ENCODE measurements around the gene ANKRD33B. TPM values are rescaled to one million over a fixed set of nuclear protein-coding genes. Genes with fewer than 3 reads are reported as not detected.

Gene ANKRD33B
- total RNA-seq, 1 experiment from 2014 or later: 6.9 TPM

DNA sequence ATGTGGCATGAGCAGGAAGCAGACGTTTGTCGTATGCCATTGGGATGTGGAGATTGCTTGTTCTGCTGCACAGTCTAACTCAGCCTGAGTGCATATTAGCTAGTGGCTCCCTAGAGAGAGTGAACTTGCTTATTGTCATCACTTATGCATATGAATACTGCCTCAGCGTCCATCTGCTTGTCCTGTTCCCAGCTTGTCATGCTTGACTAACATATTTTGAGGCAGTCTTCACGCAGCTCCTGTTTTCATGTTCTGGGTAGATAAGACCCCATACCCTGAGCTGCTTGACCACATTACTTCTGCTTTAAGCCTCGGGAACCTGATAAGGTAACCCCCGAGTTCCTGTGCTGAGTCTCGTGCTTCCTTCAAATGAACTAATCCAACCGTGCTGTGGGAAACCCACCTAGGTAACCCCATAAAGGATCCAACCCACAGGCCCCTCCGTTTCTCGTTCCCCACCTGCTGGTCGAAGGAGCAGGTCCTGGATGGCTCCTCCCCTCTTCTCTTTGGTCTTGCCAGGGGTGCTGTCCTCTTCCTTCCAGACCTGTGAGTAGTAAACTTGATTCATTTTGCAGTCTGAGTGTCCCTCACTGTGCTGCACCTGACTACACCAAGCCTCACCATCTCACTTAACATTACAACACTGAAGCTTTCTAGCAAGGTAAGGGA, 25.0 kb downstream of the ANKRD33B start:
- H3K23ac ChIP-seq (ENCODE audit: insufficient read length, low read depth, low read length): no peak overlapping the region
- H3K4me1 Mint-ChIP-seq: peaks cover 43 to 44% of the 10 kb centered on the region in 2 experiments

More for the DNA sequence above, 25.0 kb downstream of the ANKRD33B start:
- no peaks in the 10 kb centered on the region for H3K9me3 ChIP-seq (ENCODE audit: control insufficient read depth, low read depth, low read length)
- peak overlapping the region in 1 of 3 experiments; percentile 38; a peak in 1 of 7 replicates for H3K27ac Mint-ChIP-seq
- H3K27me3 Mint-ChIP-seq (ENCODE audit: low read depth): peaks cover 9% of the 10 kb centered on the region
- no peaks in the 10 kb centered on the region; the same call in 1 of the 2 replicates for H3K79me2 ChIP-seq (ENCODE audit: insufficient read depth, low read length)
- peaks cover 7% of the 10 kb centered on the region; the same call in 1 of the 2 replicates for H3K4me1 ChIP-seq (ENCODE audit: insufficient read depth, low read length)
- no peaks in the 10 kb centered on the region for H3K27me3 ChIP-seq (ENCODE audit: insufficient read depth, low read length)
- H3K36me3 Mint-ChIP-seq (ENCODE audit: insufficient read depth in 1 of 3, low read depth in 3 of 3): no peaks in the 10 kb centered on the region; a peak in 1 of 7 replicates
- H2AK5ac ChIP-seq (ENCODE audit: insufficient read length, low read length): no peak overlapping the region
- no peak overlapping the region for H3K27ac ChIP-seq (ENCODE audit: insufficient read length, low read depth, low read length)
- no peak overlapping the region for H2BK20ac ChIP-seq (ENCODE audit: low read depth, low read length, poor library complexity, severe bottlenecking)
- no peak overlapping the region for H2BK120ac ChIP-seq (ENCODE audit: low read depth, low read length, poor library complexity, severe bottlenecking)
- no peak overlapping the region for H4K5ac ChIP-seq (ENCODE audit: insufficient read length, low read depth, low read length)
- DNase-seq: no peak
- peaks cover 0 to 4% of the 10 kb centered on the region in 2 experiments; a peak in 1 of 5 replicates for H3K9me3 Mint-ChIP-seq
- no peak overlapping the region for H2BK5ac ChIP-seq (ENCODE audit: insufficient read length, low read length)
- no peak overlapping the region for H3K18ac ChIP-seq (ENCODE audit: insufficient read length, low read depth, low read length)
- no peak overlapping the region for H3K4me3 Mint-ChIP-seq
- TF ChIP-seq, protein P1, sequence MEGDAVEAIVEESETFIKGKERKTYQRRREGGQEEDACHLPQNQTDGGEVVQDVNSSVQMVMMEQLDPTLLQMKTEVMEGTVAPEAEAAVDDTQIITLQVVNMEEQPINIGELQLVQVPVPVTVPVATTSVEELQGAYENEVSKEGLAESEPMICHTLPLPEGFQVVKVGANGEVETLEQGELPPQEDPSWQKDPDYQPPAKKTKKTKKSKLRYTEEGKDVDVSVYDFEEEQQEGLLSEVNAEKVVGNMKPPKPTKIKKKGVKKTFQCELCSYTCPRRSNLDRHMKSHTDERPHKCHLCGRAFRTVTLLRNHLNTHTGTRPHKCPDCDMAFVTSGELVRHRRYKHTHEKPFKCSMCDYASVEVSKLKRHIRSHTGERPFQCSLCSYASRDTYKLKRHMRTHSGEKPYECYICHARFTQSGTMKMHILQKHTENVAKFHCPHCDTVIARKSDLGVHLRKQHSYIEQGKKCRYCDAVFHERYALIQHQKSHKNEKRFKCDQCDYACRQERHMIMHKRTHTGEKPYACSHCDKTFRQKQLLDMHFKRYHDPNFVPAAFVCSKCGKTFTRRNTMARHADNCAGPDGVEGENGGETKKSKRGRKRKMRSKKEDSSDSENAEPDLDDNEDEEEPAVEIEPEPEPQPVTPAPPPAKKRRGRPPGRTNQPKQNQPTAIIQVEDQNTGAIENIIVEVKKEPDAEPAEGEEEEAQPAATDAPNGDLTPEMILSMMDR (conservative IDR thresholded peaks at IDR 0.05): no peak
- no peak overlapping the region for H2BK12ac ChIP-seq (ENCODE audit: insufficient read length, low read depth, low read length)
- no CpG with 5 or more reads among the region's 11 CpGs for WGBS (ENCODE audit: extremely low coverage, insufficient read length, low lambda C conversion rate)
- no peak overlapping the region for H4K91ac ChIP-seq (ENCODE audit: insufficient read length, low read depth, low read length)
- no peak overlapping the region for H3K9ac ChIP-seq (ENCODE audit: extremely low read depth, insufficient read length, low read length)
- H4K20me1 ChIP-seq (ENCODE audit: control insufficient read depth, insufficient read depth, insufficient read length): no peaks in the 10 kb centered on the region
- H3T11ph ChIP-seq (ENCODE audit: low read length): no peak overlapping the region
- no peak overlapping the region for H3K4ac ChIP-seq (ENCODE audit: low read depth, low read length)
- H2BK15ac ChIP-seq (ENCODE audit: low read depth, low read length): no peak overlapping the region
- no peak overlapping the region for H2AFZ ChIP-seq (ENCODE audit: low read length)
- no peaks in the 10 kb centered on the region for H3K79me1 ChIP-seq (ENCODE audit: insufficient read depth, low read depth, low read length, poor library complexity, severe bottlenecking)
- H3K23me2 ChIP-seq (ENCODE audit: insufficient read length, low read depth, low read length, poor library complexity, severe bottlenecking): no peaks in the 10 kb centered on the region
- no peak overlapping the region for H3K14ac ChIP-seq (ENCODE audit: insufficient read depth, low read length)
- H3K4me2 ChIP-seq (ENCODE audit: insufficient read depth, insufficient read length, low read length): no peak overlapping the region
- no peak overlapping the region for H4K8ac ChIP-seq (replicated peaks; ENCODE audit: insufficient read length, low read depth, low read length)
- no peak overlapping the region for H3K56ac ChIP-seq (ENCODE audit: insufficient read length, low read depth, low read length)
